Body of pancreas (tissue), 4 donors: Measurements from ENCODE around the gene FBXO7. TPM values are rescaled to one million over a fixed set of nuclear protein-coding genes. Genes with fewer than 3 reads are reported as not detected.

Source experiments
- ATAC-seq: fragments of 150-250 bp; one replicate; pipeline ENCODE4 v1.9.1; 2016
- DNase-seq, 4 donors: peaks; one replicate each; pipeline ENCODE4 v3.0.0-alpha.2; 2019
- H3K27ac ChIP-seq, 4 donors: fragments of 200-600 bp; sonication (generic); 1 replicate in 3 of 4; 2 replicates in 1 of 4; pipeline versions ENCODE4 v1.5.1 to v1.6.1; 2016 to 2019; ENCODE audit warnings: mild to moderate bottlenecking in 1 of 4, mixed read lengths in 1 of 4, moderate library complexity in 1 of 4
- H3K27me3 ChIP-seq, 2 donors: fragments of 200-600 bp; sonication (generic); one replicate each; pipeline ENCODE4 v1.6.0; 2016; ENCODE audit warnings: mild to moderate bottlenecking in 1 of 2
- H3K36me3 ChIP-seq, 2 donors: fragments of 200-600 bp; sonication (generic); replicated peaks in 1 of 2; 2 replicates each; pipeline ENCODE4 v1.5.1; 2016; ENCODE audit warnings: low read depth in 2 of 2; ENCODE audit not compliant: insufficient read depth in 1 of 2
- H3K4me1 ChIP-seq: fragments of 200-600 bp; sonication (generic); one replicate; pipeline ENCODE4 v1.6.0; 2016
- H3K4me3 ChIP-seq, 2 donors: fragments of 200-600 bp; sonication (generic); 1 replicate in 1 of 2; 2 replicates in 1 of 2; pipeline ENCODE4 v1.5.1; 2016 to 2019
- H3K9me3 ChIP-seq, 3 donors: fragments of 200-600 bp; sonication (generic); 1 replicate in 2 of 3; 2 replicates in 1 of 3; pipeline ENCODE4 v1.5.1; 2016
- CTCF ChIP-seq, 7 experiments: fragments of 450-650 bp in 4 of 7; fragments of 200-600 bp in 3 of 7; sonication (generic) in 3 of 7; IDR thresholded peaks; one replicate each; pipeline ENCODE4 v1.5.1; 2016 to 2019; ENCODE audit warnings: antibody characterized with exemption in 7 of 7
- POLR2A ChIP-seq, 3 donors: fragments of 450-650 bp; IDR thresholded peaks; one replicate each; pipeline ENCODE4 v1.6.1; 2016; ENCODE audit warnings: antibody characterized with exemption in 3 of 3, mild to moderate bottlenecking in 2 of 3
- WGBS, 2 donors: methylation state at CpG; one replicate each; pipeline ENCODE4 v1.1.5; 2017; 5-methylcytosine and 5-hydroxymethylcytosine counted together
- intact Hi-C: fragments of 100-400 bp; cut with DNase I; formaldehyde crosslinking; loops from one replicate; pipeline ENCODE4 v1.15.1; 2023
- total RNA-seq, 2 donors: library from RNA; depleted of rRNA; stranded (reverse); fragments of >200 nt; gene quantifications; one replicate each; pipeline ENCODE4 v1.1.0, GENCODE V29; 2016

Gene FBXO7
- 10 to 100 TPM; 54.2 to 56.7 TPM for total RNA-seq

- 0 to 3% methylated on average over 7 to 62 of the region's 92 CpGs for WGBS, 2 donors
- ATAC-seq: peak; percentile 92
- DNase-seq: peak; percentile 92 to 93 (median 93)
- Histone ChIP-seq H3K9me3 (no peaks in the 10 kb centered on the region), H3K4me1 (peaks cover 20% of the 10 kb centered on the region), H3K4me3 (peak within 1 kb of the TSS; percentile 55 to 80), H3K36me3 (no peaks in the 10 kb centered on the region), H3K27ac (peak within 1 kb of the TSS; percentile 92 to 99 (median 96)), H3K27me3 (no peaks in the 10 kb centered on the region)
- TF ChIP-seq POLR2A (IDR thresholded peaks at IDR 0.05) (peak; percentile 78 to 88 (median 86)), CTCF (IDR thresholded peaks at IDR 0.05) (peak in 6 of 7 experiments; percentile 18 to 55 (median 29))
- intact Hi-C loops: loop anchor here (10.0 kb wide), 1 partner anchor 500 kb away; no protein-coding TSS in a partner anchor
These were observed at the start of gene FBXO7 for GRCh38 chr22:32474635-32475467. TSS of gene FBXO7 (plus strand) at chr22:32474811. CDS start at chr22:32475003, 192 bp downstream.

- Histone ChIP-seq H3K27me3 (no peaks in the 10 kb centered on the region), H3K4me1 (no peaks in the 10 kb centered on the region), H3K4me3 (no peak overlapping the region), H3K27ac (no peak overlapping the region), H3K9me3 (no peaks in the 10 kb centered on the region), H3K36me3 (no peaks in the 10 kb centered on the region)
- intact Hi-C loops: no loop called here
- DNase-seq: no peak
- WGBS, 2 donors: 73 to 86% methylated on average over 4 of the region's 4 CpGs
- no peak for ATAC-seq
- TF ChIP-seq CTCF (IDR thresholded peaks at IDR 0.05) (no peak), POLR2A (IDR thresholded peaks at IDR 0.05) (no peak)
These were observed 47.7 kb upstream of the FBXO7 start for GRCh38 chr22:32426881-32427280.

GRCh38 chr22:32430352-32430751, 44.3 kb upstream of the FBXO7 start:
- no peak for ATAC-seq

GRCh38 chr22:32444068-32444467, 30.5 kb upstream of the FBXO7 start:
- Histone ChIP-seq H3K4me1 (no peaks in the 10 kb centered on the region), H3K9me3 (no peaks in the 10 kb centered on the region), H3K36me3 (no peaks in the 10 kb centered on the region), H3K27ac (no peak overlapping the region), H3K27me3 (no peaks in the 10 kb centered on the region), H3K4me3 (no peak overlapping the region)
- intact Hi-C loops: no loop called here
- WGBS, 2 donors: 13 to 30% methylated on average over 6 of the region's 6 CpGs
- no peak for DNase-seq
- ATAC-seq: no peak
- TF ChIP-seq POLR2A (IDR thresholded peaks at IDR 0.05) (no peak), CTCF (IDR thresholded peaks at IDR 0.05) (no peak)

More at GRCh38 chr22:32430352-32430751, 44.3 kb upstream of the FBXO7 start:
- H3K27ac ChIP-seq: no peak overlapping the region
- no peaks in the 10 kb centered on the region for H3K27me3 ChIP-seq
- intact Hi-C loops: no loop called here
- 70 to 75% methylated on average over 1 of the region's 1 CpG for WGBS, 2 donors
- TF ChIP-seq CTCF (IDR thresholded peaks at IDR 0.05) (no peak), POLR2A (IDR thresholded peaks at IDR 0.05) (no peak)
- no peaks in the 10 kb centered on the region for H3K4me1 ChIP-seq
- no peaks in the 10 kb centered on the region for H3K9me3 ChIP-seq
- no peak overlapping the region for H3K4me3 ChIP-seq
- H3K36me3 ChIP-seq: no peaks in the 10 kb centered on the region
- no peak for DNase-seq
